ENCODE data around the gene ADK.
"Not testable (repeated sequence)": the region's sequence is repeated elsewhere in the genome, so short reads cannot be mapped to it uniquely, and the experiment has no call there.

Gene ADK

DNA sequence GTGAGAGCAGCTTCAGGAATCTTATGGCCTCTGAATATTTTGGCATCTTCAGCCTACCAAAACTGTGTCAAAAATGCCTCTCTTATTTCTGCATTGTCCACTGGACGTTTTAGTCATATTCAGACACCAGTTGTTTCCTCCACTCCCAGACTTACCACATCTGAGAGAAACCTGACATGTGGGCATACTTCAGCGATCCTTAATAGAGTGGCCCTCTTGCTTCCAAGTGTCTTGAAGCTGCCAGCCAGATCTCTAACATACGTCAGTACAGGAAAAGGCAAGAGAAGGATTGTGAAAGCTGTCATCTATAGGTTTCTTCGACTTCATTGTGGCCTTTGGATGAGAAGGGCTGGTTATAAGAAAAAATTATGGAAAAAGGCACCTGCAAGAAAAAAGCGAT is 376.6 kb downstream of the ADK start:
- H3K9me3 ChIP-seq (ENCODE audit: control insufficient read depth in 1 of 2, low read length in 2 of 2); H3K27ac ChIP-seq (ENCODE audit: low read length); H3K27me3 ChIP-seq (ENCODE audit: low read depth, low read length); H3K36me3 ChIP-seq (ENCODE audit: control insufficient read depth in 1 of 2, insufficient read depth in 2 of 2, low read length in 2 of 2); H3K4me1 ChIP-seq (ENCODE audit: control insufficient read depth in 1 of 2, insufficient read depth in 2 of 2, low read length in 2 of 2); H3K4me3 ChIP-seq (ENCODE audit: low read depth in 1 of 2, low read length in 2 of 2): not testable (repeated sequence)

DNA sequence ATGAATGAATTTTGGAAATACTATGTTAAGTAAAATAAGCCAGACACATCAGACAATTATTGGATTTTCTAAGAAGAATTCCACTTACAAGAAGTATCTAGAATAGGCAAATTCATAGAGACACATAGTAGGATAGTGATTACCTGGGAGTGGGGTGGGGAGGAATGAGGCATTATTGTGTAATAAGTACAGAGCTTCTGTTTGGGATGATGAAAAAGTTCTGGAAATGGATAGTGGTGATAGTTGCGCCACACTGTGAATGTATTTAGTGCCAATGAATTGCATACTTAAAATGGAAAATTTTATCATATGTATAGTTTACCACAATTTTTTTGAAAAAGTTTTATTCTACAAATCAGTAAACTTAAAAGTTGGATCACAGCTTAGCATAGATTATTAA is 378.2 kb downstream of the ADK start:
- H3K4me3 ChIP-seq (ENCODE audit: low read depth in 1 of 2, low read length in 2 of 2): no peak overlapping the region
- no peaks in the 10 kb centered on the region for H3K27me3 ChIP-seq (ENCODE audit: low read depth, low read length)
- H3K9me3 ChIP-seq (ENCODE audit: control insufficient read depth in 1 of 2, low read length in 2 of 2): no peaks in the 10 kb centered on the region
- no peaks in the 10 kb centered on the region for H3K4me1 ChIP-seq (ENCODE audit: control insufficient read depth in 1 of 2, insufficient read depth in 2 of 2, low read length in 2 of 2)
- no peak overlapping the region for H3K27ac ChIP-seq (ENCODE audit: low read length)
- no peaks in the 10 kb centered on the region for H3K36me3 ChIP-seq (ENCODE audit: control insufficient read depth in 1 of 2, insufficient read depth in 2 of 2, low read length in 2 of 2)

DNA sequence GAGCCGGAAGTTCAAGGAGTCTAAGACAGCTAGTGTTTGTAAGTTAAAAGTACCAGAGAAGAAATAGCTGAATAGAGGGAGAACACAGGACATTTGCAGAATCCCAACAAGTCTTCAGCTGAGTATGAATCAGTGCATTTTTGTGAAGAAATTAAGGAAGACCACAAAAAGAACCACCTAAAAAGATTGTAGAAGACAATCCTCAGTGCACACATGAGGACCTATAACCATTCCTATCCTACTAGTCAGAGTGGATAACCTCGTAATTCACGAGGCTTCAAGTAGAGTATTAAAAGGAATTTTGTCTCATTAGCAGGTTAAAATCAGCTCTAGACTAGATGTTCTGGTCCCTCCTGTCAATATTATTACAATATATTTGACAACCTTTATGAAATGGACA is 380.0 kb downstream of the ADK start:
- no peaks in the 10 kb centered on the region for H3K4me1 ChIP-seq (ENCODE audit: control insufficient read depth in 1 of 2, insufficient read depth in 2 of 2, low read length in 2 of 2)
- H3K27ac ChIP-seq (ENCODE audit: low read length): no peak overlapping the region
- H3K27me3 ChIP-seq (ENCODE audit: low read depth, low read length): no peaks in the 10 kb centered on the region

GRCh38 chr10:74539317-74539716 is 388.3 kb downstream of the ADK start:
- Histone ChIP-seq H3K36me3 (ENCODE audit: control insufficient read depth in 1 of 2, insufficient read depth in 2 of 2, low read length in 2 of 2) (no peaks in the 10 kb centered on the region), H3K4me1 (ENCODE audit: control insufficient read depth in 1 of 2, insufficient read depth in 2 of 2, low read length in 2 of 2) (peaks cover 0 to 3% of the 10 kb centered on the region in 2 donors), H3K27me3 (ENCODE audit: low read depth, low read length) (no peaks in the 10 kb centered on the region), H3K9me3 (ENCODE audit: control insufficient read depth in 1 of 2, low read length in 2 of 2) (no peaks in the 10 kb centered on the region), H3K27ac (ENCODE audit: low read length) (no peak overlapping the region), H3K4me3 (ENCODE audit: low read depth in 1 of 2, low read length in 2 of 2) (no peak overlapping the region)

More for the DNA sequence above, 380.0 kb downstream of the ADK start:
- H3K4me3 ChIP-seq (ENCODE audit: low read depth in 1 of 2, low read length in 2 of 2): no peak overlapping the region
- no peaks in the 10 kb centered on the region for H3K36me3 ChIP-seq (ENCODE audit: control insufficient read depth in 1 of 2, insufficient read depth in 2 of 2, low read length in 2 of 2)
- H3K9me3 ChIP-seq (ENCODE audit: control insufficient read depth in 1 of 2, low read length in 2 of 2): no peaks in the 10 kb centered on the region

DNA sequence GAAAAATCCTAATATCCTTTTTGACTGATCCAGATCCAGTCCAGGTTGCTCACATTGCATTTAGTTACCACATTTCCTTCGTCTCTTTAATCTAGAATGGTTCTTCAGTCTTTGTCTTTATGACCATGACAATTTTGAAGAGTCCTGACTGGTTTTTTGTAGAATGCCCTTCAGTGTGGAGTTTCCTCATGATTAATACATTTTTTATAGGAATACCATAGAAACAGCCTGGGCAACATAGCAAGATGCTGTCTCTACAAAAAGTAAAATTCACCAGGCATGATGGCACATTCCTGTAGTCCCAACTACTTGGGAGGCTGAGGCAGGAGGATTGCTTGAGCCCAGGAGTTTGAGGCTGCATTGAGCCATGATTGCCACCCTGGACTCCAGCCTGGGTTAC is 390.4 kb downstream of the ADK start:
- Histone ChIP-seq H3K27me3 (ENCODE audit: low read depth, low read length) (no peaks in the 10 kb centered on the region), H3K4me3 (ENCODE audit: low read depth in 1 of 2, low read length in 2 of 2) (no peak overlapping the region), H3K9me3 (ENCODE audit: control insufficient read depth in 1 of 2, low read length in 2 of 2) (no peaks in the 10 kb centered on the region), H3K4me1 (ENCODE audit: control insufficient read depth in 1 of 2, insufficient read depth in 2 of 2, low read length in 2 of 2) (peaks cover 0 to 3% of the 10 kb centered on the region in 2 donors), H3K27ac (ENCODE audit: low read length) (no peak overlapping the region), H3K36me3 (ENCODE audit: control insufficient read depth in 1 of 2, insufficient read depth in 2 of 2, low read length in 2 of 2) (no peaks in the 10 kb centered on the region)

GRCh38 chr10:74542077-74542476 is 391.1 kb downstream of the ADK start:
- Histone ChIP-seq H3K4me3 (ENCODE audit: low read depth in 1 of 2, low read length in 2 of 2) (no peak overlapping the region), H3K9me3 (ENCODE audit: control insufficient read depth in 1 of 2, low read length in 2 of 2) (no peaks in the 10 kb centered on the region), H3K27ac (ENCODE audit: low read length) (no peak overlapping the region), H3K36me3 (ENCODE audit: control insufficient read depth in 1 of 2, insufficient read depth in 2 of 2, low read length in 2 of 2) (no peaks in the 10 kb centered on the region), H3K27me3 (ENCODE audit: low read depth, low read length) (no peaks in the 10 kb centered on the region), H3K4me1 (ENCODE audit: control insufficient read depth in 1 of 2, insufficient read depth in 2 of 2, low read length in 2 of 2) (peaks cover 0 to 3% of the 10 kb centered on the region in 2 donors)

GRCh38 chr10:74543276-74543675 is 392.3 kb downstream of the ADK start:
- H3K27ac ChIP-seq (ENCODE audit: low read length): no peak overlapping the region
- H3K36me3 ChIP-seq (ENCODE audit: control insufficient read depth in 1 of 2, insufficient read depth in 2 of 2, low read length in 2 of 2): no peaks in the 10 kb centered on the region
- no peaks in the 10 kb centered on the region for H3K9me3 ChIP-seq (ENCODE audit: control insufficient read depth in 1 of 2, low read length in 2 of 2)
- no peaks in the 10 kb centered on the region for H3K27me3 ChIP-seq (ENCODE audit: low read depth, low read length)
- H3K4me1 ChIP-seq (ENCODE audit: control insufficient read depth in 1 of 2, insufficient read depth in 2 of 2, low read length in 2 of 2): peaks cover 0 to 3% of the 10 kb centered on the region in 2 donors
- H3K4me3 ChIP-seq (ENCODE audit: low read depth in 1 of 2, low read length in 2 of 2): no peak overlapping the region

- no peaks in the 10 kb centered on the region for H3K9me3 ChIP-seq (ENCODE audit: control insufficient read depth in 1 of 2, low read length in 2 of 2)
- H3K36me3 ChIP-seq (ENCODE audit: control insufficient read depth in 1 of 2, insufficient read depth in 2 of 2, low read length in 2 of 2): no peaks in the 10 kb centered on the region
- H3K27ac ChIP-seq (ENCODE audit: low read length): no peak overlapping the region
- no peak overlapping the region for H3K4me3 ChIP-seq (ENCODE audit: low read depth in 1 of 2, low read length in 2 of 2)
- peaks cover 0 to 3% of the 10 kb centered on the region in 2 donors for H3K4me1 ChIP-seq (ENCODE audit: control insufficient read depth in 1 of 2, insufficient read depth in 2 of 2, low read length in 2 of 2)
- H3K27me3 ChIP-seq (ENCODE audit: low read depth, low read length): no peaks in the 10 kb centered on the region
These were observed 393.1 kb downstream of the ADK start for GRCh38 chr10:74544106-74544505.

GRCh38 chr10:74548676-74549075 is 397.7 kb downstream of the ADK start:
- Histone ChIP-seq H3K27ac (ENCODE audit: low read length) (no peak overlapping the region), H3K36me3 (ENCODE audit: control insufficient read depth in 1 of 2, insufficient read depth in 2 of 2, low read length in 2 of 2) (no peaks in the 10 kb centered on the region), H3K4me1 (ENCODE audit: control insufficient read depth in 1 of 2, insufficient read depth in 2 of 2, low read length in 2 of 2) (peaks cover 0 to 3% of the 10 kb centered on the region in 2 donors), H3K27me3 (ENCODE audit: low read depth, low read length) (no peaks in the 10 kb centered on the region), H3K9me3 (ENCODE audit: control insufficient read depth in 1 of 2, low read length in 2 of 2) (no peaks in the 10 kb centered on the region), H3K4me3 (ENCODE audit: low read depth in 1 of 2, low read length in 2 of 2) (no peak overlapping the region)

DNA sequence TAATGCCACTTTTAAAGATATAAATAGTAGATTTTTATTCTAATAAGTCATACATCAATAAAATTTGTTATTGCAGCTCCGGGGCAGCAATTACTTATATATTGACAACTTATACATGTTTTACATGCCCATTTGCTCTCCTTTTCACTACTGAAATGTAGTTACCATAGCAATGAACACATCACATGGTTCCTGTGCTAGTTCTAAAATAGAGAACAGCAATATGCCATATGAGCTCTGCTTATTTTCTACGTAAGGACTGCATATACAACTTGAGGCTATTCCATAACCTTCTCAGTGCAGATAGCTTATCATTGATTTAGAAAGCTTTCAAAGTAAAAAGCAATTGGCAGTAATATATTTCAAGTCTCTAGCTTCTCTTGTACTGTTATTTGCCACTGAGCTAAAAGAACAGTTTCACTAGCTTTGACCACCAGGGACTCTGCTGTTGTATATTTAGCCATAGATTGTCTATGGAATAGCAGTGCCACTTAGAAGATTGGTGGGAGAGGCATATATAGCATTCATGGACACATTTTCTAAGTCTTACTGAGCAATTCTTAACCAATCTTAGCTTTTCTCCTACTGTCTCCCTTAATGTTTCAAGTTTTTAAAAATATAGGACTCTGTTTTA is 405.2 kb downstream of the ADK start:
- Histone ChIP-seq H3K27me3 (ENCODE audit: low read depth, low read length) (no peaks in the 10 kb centered on the region), H3K9me3 (ENCODE audit: control insufficient read depth in 1 of 2, low read length in 2 of 2) (no peaks in the 10 kb centered on the region), H3K36me3 (ENCODE audit: control insufficient read depth in 1 of 2, insufficient read depth in 2 of 2, low read length in 2 of 2) (no peaks in the 10 kb centered on the region), H3K4me1 (ENCODE audit: control insufficient read depth in 1 of 2, insufficient read depth in 2 of 2, low read length in 2 of 2) (no peaks in the 10 kb centered on the region), H3K4me3 (ENCODE audit: low read depth in 1 of 2, low read length in 2 of 2) (no peak overlapping the region), H3K27ac (ENCODE audit: low read length) (no peak overlapping the region)

GRCh38 chr10:74557098-74557497 is 406.1 kb downstream of the ADK start:
- H3K4me1 ChIP-seq (ENCODE audit: control insufficient read depth in 1 of 2, insufficient read depth in 2 of 2, low read length in 2 of 2): no peaks in the 10 kb centered on the region
- H3K9me3 ChIP-seq (ENCODE audit: control insufficient read depth in 1 of 2, low read length in 2 of 2): no peaks in the 10 kb centered on the region
- no peaks in the 10 kb centered on the region for H3K27me3 ChIP-seq (ENCODE audit: low read depth, low read length)
- H3K27ac ChIP-seq (ENCODE audit: low read length): no peak overlapping the region
- H3K36me3 ChIP-seq (ENCODE audit: control insufficient read depth in 1 of 2, insufficient read depth in 2 of 2, low read length in 2 of 2): no peaks in the 10 kb centered on the region
- H3K4me3 ChIP-seq (ENCODE audit: low read depth in 1 of 2, low read length in 2 of 2): no peak overlapping the region

- Histone ChIP-seq H3K27ac (ENCODE audit: low read length) (no peak overlapping the region), H3K27me3 (ENCODE audit: low read depth, low read length) (no peaks in the 10 kb centered on the region), H3K36me3 (ENCODE audit: control insufficient read depth in 1 of 2, insufficient read depth in 2 of 2, low read length in 2 of 2) (no peaks in the 10 kb centered on the region), H3K4me1 (ENCODE audit: control insufficient read depth in 1 of 2, insufficient read depth in 2 of 2, low read length in 2 of 2) (no peaks in the 10 kb centered on the region), H3K9me3 (ENCODE audit: control insufficient read depth in 1 of 2, low read length in 2 of 2) (no peaks in the 10 kb centered on the region), H3K4me3 (ENCODE audit: low read depth in 1 of 2, low read length in 2 of 2) (no peak overlapping the region)
These were observed 407.4 kb downstream of the ADK start for GRCh38 chr10:74558403-74558802.
